Measurements from ENCODE around the gene RPL28.
A peak's percentile ranks its signal among the peaks of the same experiment; 100 is the strongest.

Gene RPL28

GRCh38 chr19:55339889-55340783 lies 45.6 kb upstream of the RPL28 start (continued):
- TF ChIP-seq MEIS1 (CRISPR knock-in tag; IDR thresholded peaks at IDR 0.05; ENCODE audit: borderline replicate concordance): no peak
- 0 out of 2 replicates have a peak, but pooled peaks have one; percentile 15 for TF ChIP-seq ZBTB20 (tag by site-specific recombination; IDR thresholded peaks at IDR 0.05)
- no peak; the same call in 1 of the 2 replicates for TF ChIP-seq KLF8 (tag by site-specific recombination; IDR thresholded peaks at IDR 0.05)
- no peak for TF ChIP-seq ZNF768 (tag by site-specific recombination; IDR thresholded peaks at IDR 0.05)
- TF ChIP-seq ZFP37 (tag by site-specific recombination; IDR thresholded peaks at IDR 0.05): 0 out of 2 replicates have a peak, but pooled peaks have one; percentile 9
- TF ChIP-seq ZNF791 (tag by site-specific recombination; IDR thresholded peaks at IDR 0.05): no peak
- no peak for TF ChIP-seq ZNF404 (tag by site-specific recombination; IDR thresholded peaks at IDR 0.05)
- TF ChIP-seq GLI4 (tag by site-specific recombination; IDR thresholded peaks at IDR 0.05): no peak
- TF ChIP-seq ZBTB17 (tag by site-specific recombination; IDR thresholded peaks at IDR 0.05): no peak
- TF ChIP-seq ZBTB11 (tag by site-specific recombination; conservative IDR thresholded peaks at IDR 0.05; ENCODE audit: low read depth): no peak
- TF ChIP-seq ZNF704 (tag by site-specific recombination; IDR thresholded peaks at IDR 0.05): no peak
- TF ChIP-seq ZNF777 (tag by site-specific recombination; IDR thresholded peaks at IDR 0.05; ENCODE audit: borderline replicate concordance): no peak
- no peak for TF ChIP-seq ZBTB1 (tag by site-specific recombination; IDR thresholded peaks at IDR 0.05)
- TF ChIP-seq ZNF747 (tag by site-specific recombination; IDR thresholded peaks at IDR 0.05): no peak
- TF ChIP-seq ZSCAN30 (tag by site-specific recombination; IDR thresholded peaks at IDR 0.05): no peak
- no peak for TF ChIP-seq ZNF596 (tag by site-specific recombination; IDR thresholded peaks at IDR 0.05)
- no peak for TF ChIP-seq ZNF626 (tag by site-specific recombination; IDR thresholded peaks at IDR 0.05)
- TF ChIP-seq GLI2 (tag by site-specific recombination; IDR thresholded peaks at IDR 0.05; ENCODE audit: borderline replicate concordance, low read depth): no peak
- TF ChIP-seq ZNF362 (tag by site-specific recombination; IDR thresholded peaks at IDR 0.05): no peak
- TF ChIP-seq ZNF473 (tag by site-specific recombination; IDR thresholded peaks at IDR 0.05): no peak
- 0 out of 2 replicates have a peak, but pooled peaks have one; percentile 39 for TF ChIP-seq ZNF501 (tag by site-specific recombination; IDR thresholded peaks at IDR 0.05)
- TF ChIP-seq ZNF518A (tag by site-specific recombination; conservative IDR thresholded peaks at IDR 0.05; ENCODE audit: low read depth): no peak
- TF ChIP-seq ZBTB21 (tag by site-specific recombination; IDR thresholded peaks at IDR 0.05): no peak
- TF ChIP-seq BCL11A (tag by site-specific recombination; IDR thresholded peaks at IDR 0.05; ENCODE audit: low read depth): 0 out of 2 replicates have a peak, but pooled peaks have one; percentile 12
- no peak for TF ChIP-seq SCRT1 (tag by site-specific recombination; IDR thresholded peaks at IDR 0.05; ENCODE audit: borderline replicate concordance)
- peak; percentile 22; the same call in 1 of the 2 replicates for TF ChIP-seq ZNF513 (tag by site-specific recombination; IDR thresholded peaks at IDR 0.05)
- no peak for TF ChIP-seq ZNF354C (tag by site-specific recombination; IDR thresholded peaks at IDR 0.05; ENCODE audit: borderline replicate concordance, low read depth)
